Thoracic aorta (tissue), 2 donors: Measurements from ENCODE around the gene BMP4. TPM values are rescaled to one million over a fixed set of nuclear protein-coding genes. Genes with fewer than 3 reads are reported as not detected.

Experiments
- ATAC-seq: fragments of 150-250 bp; one replicate; pipeline ENCODE4 v1.8.0; 2017; ENCODE audit warnings: low read depth; ENCODE audit not compliant: insufficient number of reproducible peaks, low FRiP score
- DNase-seq: peaks from one replicate; pipeline ENCODE4 v3.0.0-alpha.2; 2020; ENCODE audit warnings: low spot score
- H3K27ac ChIP-seq, 2 donors: fragments of 200-600 bp; sonication (generic); 1 replicate in 1 of 2; 2 replicates in 1 of 2; pipeline ENCODE4 v1.5.1; 2016; ENCODE audit warnings: mild to moderate bottlenecking in 2 of 2, moderate library complexity in 2 of 2
- H3K27me3 ChIP-seq: fragments of 200-600 bp; sonication (generic); replicated peaks from 2 replicates; pipeline ENCODE4 v1.6.0; 2016; ENCODE audit warnings: mild to moderate bottlenecking; ENCODE audit not compliant: insufficient read depth
- H3K36me3 ChIP-seq: fragments of 200-600 bp; sonication (generic); one replicate; pipeline ENCODE4 v1.5.1; 2016
- H3K4me1 ChIP-seq, 2 donors: fragments of 200-600 bp; sonication (generic); 1 replicate in 1 of 2; 2 replicates in 1 of 2; pipeline versions ENCODE4 v1.5.1 to v1.6.0; 2016; ENCODE audit warnings: low read depth in 2 of 2, mild to moderate bottlenecking in 1 of 2; ENCODE audit not compliant: control insufficient read depth in 1 of 2
- H3K4me3 ChIP-seq: fragments of 200-600 bp; sonication (generic); 2 replicates; pipeline ENCODE4 v1.5.1; 2016; ENCODE audit warnings: mild to moderate bottlenecking
- H3K9me3 ChIP-seq: fragments of 200-600 bp; sonication (generic); 2 replicates; pipeline ENCODE4 v1.5.1; 2016
- total RNA-seq, 2 donors: library from RNA; depleted of rRNA; stranded (reverse); fragments of >200 nt; gene quantifications; one replicate each; pipeline versions ENCODE4 v1.1.0 to v1.2.3, GENCODE V29; 2016
- TF ChIP-seq, protein P1 (sequence below): fragments of 200-600 bp; sonication (generic); IDR thresholded peaks from one replicate; pipeline ENCODE4 v1.5.1; 2019; ENCODE audit warnings: antibody characterized with exemption

BMP4 gene
- total RNA-seq, 2 donors from 2014 or later, result 23.7 to 26.9 TPM

- no peaks in the 10 kb centered on the region for H3K27me3 ChIP-seq
- H3K4me1 ChIP-seq, result peaks cover 0 to 12% of the 10 kb centered on the region in 2 donors
- no peaks in the 10 kb centered on the region for H3K9me3 ChIP-seq
- DNase-seq (no peak), ATAC-seq (no peak)
- H3K27ac ChIP-seq, result no peak overlapping the region
- TF ChIP-seq, protein P1, sequence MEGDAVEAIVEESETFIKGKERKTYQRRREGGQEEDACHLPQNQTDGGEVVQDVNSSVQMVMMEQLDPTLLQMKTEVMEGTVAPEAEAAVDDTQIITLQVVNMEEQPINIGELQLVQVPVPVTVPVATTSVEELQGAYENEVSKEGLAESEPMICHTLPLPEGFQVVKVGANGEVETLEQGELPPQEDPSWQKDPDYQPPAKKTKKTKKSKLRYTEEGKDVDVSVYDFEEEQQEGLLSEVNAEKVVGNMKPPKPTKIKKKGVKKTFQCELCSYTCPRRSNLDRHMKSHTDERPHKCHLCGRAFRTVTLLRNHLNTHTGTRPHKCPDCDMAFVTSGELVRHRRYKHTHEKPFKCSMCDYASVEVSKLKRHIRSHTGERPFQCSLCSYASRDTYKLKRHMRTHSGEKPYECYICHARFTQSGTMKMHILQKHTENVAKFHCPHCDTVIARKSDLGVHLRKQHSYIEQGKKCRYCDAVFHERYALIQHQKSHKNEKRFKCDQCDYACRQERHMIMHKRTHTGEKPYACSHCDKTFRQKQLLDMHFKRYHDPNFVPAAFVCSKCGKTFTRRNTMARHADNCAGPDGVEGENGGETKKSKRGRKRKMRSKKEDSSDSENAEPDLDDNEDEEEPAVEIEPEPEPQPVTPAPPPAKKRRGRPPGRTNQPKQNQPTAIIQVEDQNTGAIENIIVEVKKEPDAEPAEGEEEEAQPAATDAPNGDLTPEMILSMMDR, result no peak
- H3K4me3 ChIP-seq, result no peak overlapping the region
- H3K36me3 ChIP-seq, result no peaks in the 10 kb centered on the region
Observed at GRCh38 chr14:53964249-53964648, 7.6 kb upstream of the BMP4 start.

DNA sequence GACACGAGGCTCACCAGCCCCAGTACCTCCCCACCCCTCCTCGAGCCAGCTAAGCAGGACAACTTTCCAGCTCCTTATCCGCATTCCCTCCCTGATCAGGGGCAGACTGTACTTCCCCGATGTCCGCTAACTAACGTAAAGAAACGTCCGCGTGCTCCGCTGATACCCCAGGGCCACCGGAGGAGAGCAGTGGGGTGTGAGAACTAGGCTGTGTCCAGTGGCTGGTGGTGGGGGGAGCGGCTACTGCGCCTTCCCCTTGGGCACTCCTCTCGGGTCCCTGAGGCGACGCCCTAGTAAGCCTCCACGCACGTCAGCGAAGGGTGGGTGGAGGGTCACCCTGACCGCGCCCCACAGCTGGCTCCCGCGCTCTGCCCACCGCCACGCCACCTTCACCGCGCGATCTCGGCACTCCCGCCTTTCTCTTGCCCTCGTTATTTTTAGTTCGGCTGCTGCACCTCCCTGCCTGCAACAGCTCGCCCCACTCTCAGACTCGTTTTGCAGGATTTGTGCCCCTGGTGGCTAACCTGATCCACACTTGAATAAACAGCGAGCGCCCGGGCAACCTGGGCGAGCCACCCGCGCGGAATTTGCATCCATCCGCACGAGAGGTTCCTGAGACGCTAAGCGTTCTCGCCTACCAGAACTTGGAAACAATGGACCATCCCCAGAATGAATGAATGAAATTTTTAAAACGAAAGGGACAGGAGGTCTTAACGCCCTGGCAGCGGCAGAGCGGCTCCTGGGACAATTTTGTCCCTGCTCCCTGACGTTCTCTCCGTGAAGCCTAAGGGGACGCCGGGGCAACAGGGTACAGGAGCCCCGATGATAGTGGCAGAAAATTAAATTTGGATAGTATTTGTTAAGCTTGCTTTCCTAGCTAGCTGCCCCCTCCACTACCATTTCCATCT is 6.9 kb upstream of the BMP4 start:
- H3K27me3 ChIP-seq, result no peaks in the 10 kb centered on the region
- no peak overlapping the region for H3K27ac ChIP-seq
- TF ChIP-seq, protein P1, result peak; percentile 64
- H3K9me3 ChIP-seq, result no peaks in the 10 kb centered on the region
- peaks cover 0 to 12% of the 10 kb centered on the region in 2 donors for H3K4me1 ChIP-seq
- H3K4me3 ChIP-seq, result peak overlapping the region; percentile 72
- peak; percentile 69 for ATAC-seq
- no peaks in the 10 kb centered on the region for H3K36me3 ChIP-seq
- no peak for DNase-seq

GRCh38 chr14:53962953-53963319 is 6.3 kb upstream of the BMP4 start:
- DNase-seq (no peak), ATAC-seq (no peak)
- H3K27ac ChIP-seq, result no peak overlapping the region
- H3K36me3 ChIP-seq, result no peaks in the 10 kb centered on the region
- no peaks in the 10 kb centered on the region for H3K27me3 ChIP-seq
- H3K4me3 ChIP-seq, result peak overlapping the region; percentile 72
- no peaks in the 10 kb centered on the region for H3K9me3 ChIP-seq
- peaks cover 0 to 12% of the 10 kb centered on the region in 2 donors for H3K4me1 ChIP-seq
- TF ChIP-seq, protein P1, result no peak

GRCh38 chr14:53958628-53959027 is 2.0 kb upstream of the BMP4 start:
- Histone ChIP-seq H3K27me3 (no peaks in the 10 kb centered on the region), H3K27ac (no peak overlapping the region), H3K9me3 (no peaks in the 10 kb centered on the region), H3K4me1 (peaks cover 4 to 28% of the 10 kb centered on the region in 2 donors), H3K4me3 (no peak overlapping the region), H3K36me3 (no peaks in the 10 kb centered on the region)
- TF ChIP-seq, protein P1, result no peak
- ATAC-seq (no peak), DNase-seq (no peak)

DNA sequence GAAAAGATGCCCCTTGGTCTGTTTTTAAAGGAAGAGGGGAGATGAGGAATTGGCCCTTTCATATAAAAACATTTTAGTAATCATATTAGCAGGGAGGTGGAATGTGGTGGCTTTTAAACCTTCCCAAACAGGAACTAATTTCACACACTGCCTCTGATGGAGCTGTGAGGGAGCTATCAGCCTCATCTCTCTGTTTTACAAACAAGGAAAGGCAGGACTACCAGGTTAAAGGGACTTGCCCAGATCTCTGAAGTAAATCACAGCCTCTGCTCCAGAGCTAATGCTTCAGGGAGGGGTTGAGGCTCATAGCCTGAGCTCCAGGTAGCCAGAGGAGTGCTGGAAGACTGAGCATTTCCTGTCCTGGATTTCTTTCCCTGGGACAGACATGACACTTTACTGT is 1.1 kb upstream of the BMP4 start:
- Histone ChIP-seq H3K4me3 (no peak overlapping the region), H3K36me3 (no peaks in the 10 kb centered on the region), H3K27me3 (no peaks in the 10 kb centered on the region), H3K4me1 (peaks cover 4 to 20% of the 10 kb centered on the region in 2 donors), H3K27ac (peak overlapping the region; percentile 54 to 80), H3K9me3 (no peaks in the 10 kb centered on the region)
- no peak for DNase-seq
- no peak for ATAC-seq
- TF ChIP-seq, protein P1, result peak; percentile 4
